Naive thymus-derived CD4-positive, alpha-beta T cell (primary cell): ENCODE measurements around the gene VDR. TPM values are rescaled to one million over a fixed set of nuclear protein-coding genes. Genes with fewer than 3 reads are reported as not detected.

ENCODE experiments used
- ATAC-seq: fragments of 150-1000 bp; cut with Tn5 transposase; 2 replicates; pipeline ENCODE4 v1.10.0; 2021; ENCODE audit warnings: mild to moderate bottlenecking, moderate library complexity
- CTCF ChIA-PET: fragments of 350-600 bp; sonication (Branson Sonifier 250); formaldehyde crosslinking; loops from one replicate; lab custom pipeline; 2021; ENCODE audit warnings: antibody characterized with exemption; lab: Charles Lee
- POLR2A ChIA-PET: fragments of 350-600 bp; sonication (Branson Sonifier 250); formaldehyde crosslinking; loops from one replicate; lab custom pipeline; 2021; ENCODE audit warnings: antibody characterized with exemption, inconsistent platforms; lab: Charles Lee
- DNase-seq, 9 donors: peaks; one replicate each; pipeline versions ENCODE4 v3.0.0 to v3.0.0-alpha.2; 2020 to 2022; ENCODE audit warnings: mixed read lengths in 1 of 9
- H3K27ac ChIP-seq: one replicate; pipeline ENCODE4 v1.7.0; 2013; ENCODE audit warnings: mild to moderate bottlenecking, low read depth, low read length, moderate library complexity
- H3K27me3 ChIP-seq, 2 donors: one replicate each; pipeline ENCODE4 v1.7.0; 2013; ENCODE audit warnings: low read length in 2 of 2, mild to moderate bottlenecking in 2 of 2, moderate library complexity in 2 of 2; ENCODE audit not compliant: control insufficient read depth in 2 of 2, insufficient read depth in 2 of 2
- H3K36me3 ChIP-seq, 3 experiments: 1 replicate in 2 of 3; 2 replicates in 1 of 3; pipeline ENCODE4 v1.7.0; 2013; ENCODE audit warnings: low read length in 3 of 3, mild to moderate bottlenecking in 3 of 3, moderate library complexity in 1 of 3; ENCODE audit not compliant: insufficient read depth in 3 of 3, control insufficient read depth in 2 of 3
- H3K4me1 ChIP-seq, 2 donors: one replicate each; pipeline ENCODE4 v1.7.0; 2013; ENCODE audit warnings: low read length in 2 of 2, mild to moderate bottlenecking in 2 of 2, moderate library complexity in 1 of 2; ENCODE audit not compliant: control insufficient read depth in 2 of 2, insufficient read depth in 2 of 2
- H3K4me3 ChIP-seq: 2 replicates; pipeline ENCODE4 v1.7.0; 2013; ENCODE audit warnings: mild to moderate bottlenecking, low read length
- H3K9me3 ChIP-seq, 3 experiments: 1 replicate in 2 of 3; 2 replicates in 1 of 3; pipeline ENCODE4 v1.7.0; 2013; ENCODE audit warnings: low read length in 3 of 3; ENCODE audit not compliant: control insufficient read depth in 2 of 3
- H3K27ac Mint-ChIP-seq, 9 donors: one replicate each; pipeline ENCODE4 v1.8.0; 2020 to 2022; ENCODE audit warnings: mixed read lengths in 9 of 9, mild to moderate bottlenecking in 8 of 9, moderate library complexity in 5 of 9, inconsistent platforms in 2 of 9
- H3K27me3 Mint-ChIP-seq, 5 donors: one replicate each; pipeline ENCODE4 v1.8.0; 2021 to 2022; ENCODE audit warnings: mixed read lengths in 5 of 5, mild to moderate bottlenecking in 1 of 5
- H3K36me3 Mint-ChIP-seq, 5 donors: one replicate each; pipeline ENCODE4 v1.8.0; 2020 to 2022; ENCODE audit warnings: mixed read lengths in 5 of 5, mild to moderate bottlenecking in 3 of 5, inconsistent platforms in 1 of 5
- H3K4me1 Mint-ChIP-seq, 7 donors: one replicate each; pipeline ENCODE4 v1.8.0; 2020 to 2022; ENCODE audit warnings: mixed read lengths in 7 of 7, mild to moderate bottlenecking in 3 of 7, inconsistent platforms in 1 of 7
- H3K4me3 Mint-ChIP-seq, 10 donors: one replicate each; pipeline ENCODE4 v1.8.0; 2020 to 2022; ENCODE audit warnings: mild to moderate bottlenecking in 10 of 10, mixed read lengths in 10 of 10, moderate library complexity in 6 of 10, inconsistent platforms in 2 of 10
- H3K9me3 Mint-ChIP-seq, 11 donors: one replicate each; pipeline ENCODE4 v1.8.0; 2020 to 2022; ENCODE audit warnings: mixed read lengths in 11 of 11, mild to moderate bottlenecking in 4 of 11, inconsistent platforms in 1 of 11, moderate library complexity in 1 of 11
- intact Hi-C, 2 donors: fragments of 100-400 bp; cut with micrococcal nuclease; formaldehyde crosslinking; loops; one replicate each; pipeline ENCODE4 v1.15.1; 2023
- polyA plus RNA-seq, 2 donors: library from polyadenylated mRNA; unstranded; fragments of 300-500 nt; fragmentation: Illumina TruSeq; gene quantifications; one replicate each; pipeline ENCODE4 v1.2.3, GENCODE V29; 2021
- total RNA-seq, 6 experiments: library from RNA in 5 of 6; stranded (reverse) in 5 of 6; gene quantifications; 1 replicate in 5 of 6; 2 replicates in 1 of 6; pipeline ENCODE4 v1.2.3 and lab custom pipeline; 2021 to 2026

VDR gene
- total and polyA plus RNA-seq, 7 experiments from 2014 or later = 0.11 to 82.6 (median 2.5) TPM

DNA sequence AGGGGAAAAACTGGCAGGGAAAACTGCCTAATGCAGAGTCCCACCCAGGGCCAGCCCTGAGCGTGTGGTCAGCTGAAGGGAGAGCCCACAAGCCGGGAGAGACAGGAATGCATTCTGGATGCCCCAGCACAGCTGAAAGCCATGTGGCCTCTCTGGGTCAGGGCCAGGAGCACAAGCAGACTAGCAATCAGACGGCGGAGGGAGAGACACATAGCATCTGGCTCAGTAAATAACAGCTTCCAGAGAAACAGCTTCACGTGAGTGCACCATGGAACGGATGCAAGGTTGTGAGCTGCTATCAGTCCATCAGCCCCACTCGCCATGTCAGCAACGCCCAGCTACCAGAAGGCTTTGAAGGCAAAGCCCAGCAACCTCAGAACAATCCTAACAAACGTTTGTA is 30.4 kb upstream of the VDR start:
- H3K27ac ChIP-seq = no peak overlapping the region
- ChIA-PET CTCF (interaction anchor here (0.6 kb wide), 1 partner anchor 683 kb away, joined by 3 read pairs; no protein-coding TSS in a partner anchor), POLR2A (no interaction called here)
- H3K27me3 ChIP-seq = no peaks in the 10 kb centered on the region
- no peaks in the 10 kb centered on the region for H3K4me1 ChIP-seq
- ATAC-seq (no peak), DNase-seq (peak in 1 of 9 donors; percentile 8)
- Mint-ChIP-seq H3K27ac (no peak overlapping the region), H3K36me3 (no peaks in the 10 kb centered on the region), H3K4me1 (peaks cover 0 to 3% (median 0%) of the 10 kb centered on the region in 7 donors), H3K9me3 (no peaks in the 10 kb centered on the region), H3K27me3 (peaks cover 0 to 20% (median 4%) of the 10 kb centered on the region in 5 donors), H3K4me3 (no peak overlapping the region)
- no peak overlapping the region for H3K4me3 ChIP-seq
- no peaks in the 10 kb centered on the region for H3K36me3 ChIP-seq
- intact Hi-C loops = no loop called here
- no peaks in the 10 kb centered on the region for H3K9me3 ChIP-seq

DNA sequence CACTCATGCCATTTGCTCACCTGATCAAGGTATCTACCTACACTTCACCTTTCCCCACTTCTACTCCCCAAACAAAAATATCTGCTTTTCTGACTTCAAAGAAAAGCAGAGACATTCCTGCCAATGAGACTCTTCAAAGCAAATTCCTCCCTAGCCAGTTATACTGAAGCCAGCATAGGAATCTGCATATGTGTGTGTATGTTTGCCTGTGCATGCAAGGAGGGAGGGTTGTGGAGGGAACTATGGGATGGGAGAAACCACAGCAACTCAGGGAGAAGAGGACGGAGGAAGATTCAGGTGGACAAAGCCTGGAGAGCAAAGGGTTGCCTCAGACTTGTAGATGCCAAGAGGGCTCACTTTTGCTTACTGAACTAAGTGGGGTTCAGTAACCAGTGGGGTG is 26.4 kb upstream of the VDR start:
- intact Hi-C loops = no loop called here
- CTCF ChIA-PET = no interaction called here
- ATAC-seq (no peak), DNase-seq (no peak)
- Histone ChIP-seq H3K4me1 (no peaks in the 10 kb centered on the region), H3K4me3 (no peak overlapping the region), H3K27me3 (no peaks in the 10 kb centered on the region), H3K27ac (no peak overlapping the region), H3K9me3 (no peaks in the 10 kb centered on the region), H3K36me3 (no peaks in the 10 kb centered on the region)
- Mint-ChIP-seq H3K27ac (no peak overlapping the region), H3K9me3 (no peaks in the 10 kb centered on the region), H3K4me3 (no peak overlapping the region), H3K27me3 (peaks cover 0 to 28% (median 0%) of the 10 kb centered on the region in 5 donors), H3K4me1 (peaks cover 0 to 1% (median 0%) of the 10 kb centered on the region in 7 donors), H3K36me3 (no peaks in the 10 kb centered on the region)
- POLR2A ChIA-PET = no interaction called here

DNA sequence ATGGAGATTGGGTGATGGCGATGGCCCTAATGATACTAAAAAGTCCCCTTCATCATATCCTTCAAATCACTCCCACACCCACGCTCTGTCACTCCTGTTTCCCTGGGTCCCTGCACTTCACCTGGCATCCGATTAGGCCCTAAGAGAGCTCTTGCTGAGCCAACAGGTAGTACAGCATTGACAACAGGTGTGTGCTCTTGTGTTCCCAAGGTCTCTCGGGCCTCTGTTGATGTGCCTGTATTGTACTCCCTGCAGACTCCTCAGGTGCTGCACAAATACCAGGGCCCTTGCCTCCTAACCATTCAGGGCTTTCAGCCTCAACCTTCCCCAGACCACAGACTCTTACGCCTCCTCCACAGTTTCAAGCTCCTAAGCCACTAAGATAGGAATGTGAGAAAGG is 25.8 kb upstream of the VDR start:
- no peak overlapping the region for H3K4me3 Mint-ChIP-seq
- Histone ChIP-seq H3K4me1 (no peaks in the 10 kb centered on the region), H3K27me3 (no peaks in the 10 kb centered on the region), H3K4me3 (no peak overlapping the region), H3K9me3 (no peaks in the 10 kb centered on the region), H3K36me3 (no peaks in the 10 kb centered on the region), H3K27ac (no peak overlapping the region)
- DNase-seq (peak in 1 of 9 donors; percentile 9), ATAC-seq (no peak)
- intact Hi-C loops = no loop called here
- no peaks in the 10 kb centered on the region for H3K36me3 Mint-ChIP-seq
- ChIA-PET POLR2A (no interaction called here), CTCF (no interaction called here)
- no peaks in the 10 kb centered on the region for H3K9me3 Mint-ChIP-seq
- H3K27me3 Mint-ChIP-seq = peaks cover 0 to 28% (median 0%) of the 10 kb centered on the region in 5 donors
- H3K4me1 Mint-ChIP-seq = peaks cover 0 to 1% (median 0%) of the 10 kb centered on the region in 7 donors
- no peak overlapping the region for H3K27ac Mint-ChIP-seq

DNA sequence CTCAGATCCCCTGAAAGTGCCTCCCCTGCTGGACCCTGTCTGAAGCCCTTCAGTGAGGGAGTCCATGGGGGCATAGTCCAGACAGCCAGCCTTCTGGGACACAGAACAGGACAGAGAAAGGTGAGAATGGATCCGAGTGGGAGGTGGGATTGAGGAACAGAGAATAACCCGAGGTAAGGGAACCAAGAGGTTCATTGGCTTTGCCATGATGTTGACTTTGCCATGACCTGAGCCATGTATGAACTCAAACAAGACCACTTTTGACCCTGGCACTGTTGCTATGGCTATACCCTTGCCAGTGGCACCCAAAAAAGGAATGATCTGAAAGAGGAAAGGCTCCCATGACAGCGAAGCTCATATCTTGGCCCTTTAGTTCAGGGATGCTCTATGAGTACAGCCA is 22.6 kb upstream of the VDR start:
- Histone ChIP-seq H3K4me1 (no peaks in the 10 kb centered on the region), H3K36me3 (no peaks in the 10 kb centered on the region), H3K27me3 (no peaks in the 10 kb centered on the region), H3K9me3 (no peaks in the 10 kb centered on the region), H3K27ac (no peak overlapping the region), H3K4me3 (no peak overlapping the region)
- ChIA-PET POLR2A (no interaction called here), CTCF (interaction anchor here (0.9 kb wide), 1 partner anchor 10 kb away, joined by 3 read pairs; no protein-coding TSS in a partner anchor)
- Mint-ChIP-seq H3K4me1 (peaks cover 0 to 1% (median 0%) of the 10 kb centered on the region in 7 donors), H3K27ac (no peak overlapping the region), H3K4me3 (no peak overlapping the region), H3K27me3 (peaks cover 0 to 40% (median 13%) of the 10 kb centered on the region in 5 donors), H3K9me3 (no peaks in the 10 kb centered on the region), H3K36me3 (no peaks in the 10 kb centered on the region)
- intact Hi-C loops = no loop called here
- no peak for ATAC-seq
- DNase-seq = peak in 1 of 9 donors; percentile 9

DNA sequence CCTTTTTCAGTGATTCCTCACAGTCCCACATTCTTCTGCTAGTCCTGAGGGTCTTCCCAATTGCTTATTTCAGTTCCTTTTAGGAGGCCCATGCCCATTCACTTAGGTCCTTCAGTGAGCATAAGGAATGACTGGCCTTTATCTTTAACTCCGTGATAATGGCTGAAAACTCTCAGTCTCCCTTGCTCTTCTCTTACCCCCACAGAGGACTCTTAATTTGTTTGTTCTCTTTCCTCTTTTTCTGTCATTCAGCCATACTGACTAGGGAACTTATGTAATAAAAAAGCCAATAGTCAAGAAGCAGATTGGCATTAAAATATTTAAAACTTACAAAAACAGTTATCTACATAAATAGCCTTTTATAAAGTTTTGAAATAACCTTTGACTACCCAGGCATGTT is 17.1 kb upstream of the VDR start:
- Mint-ChIP-seq H3K9me3 (no peaks in the 10 kb centered on the region), H3K36me3 (no peaks in the 10 kb centered on the region), H3K4me3 (no peak overlapping the region), H3K27ac (no peak overlapping the region), H3K4me1 (no peaks in the 10 kb centered on the region), H3K27me3 (peaks cover 0 to 47% (median 13%) of the 10 kb centered on the region in 5 donors)
- Histone ChIP-seq H3K27me3 (no peaks in the 10 kb centered on the region), H3K4me3 (no peak overlapping the region), H3K36me3 (no peaks in the 10 kb centered on the region), H3K4me1 (no peaks in the 10 kb centered on the region), H3K9me3 (no peaks in the 10 kb centered on the region), H3K27ac (no peak overlapping the region)
- ChIA-PET POLR2A (no interaction called here), CTCF (no interaction called here)
- intact Hi-C loops = no loop called here
- ATAC-seq (no peak), DNase-seq (no peak)

DNA sequence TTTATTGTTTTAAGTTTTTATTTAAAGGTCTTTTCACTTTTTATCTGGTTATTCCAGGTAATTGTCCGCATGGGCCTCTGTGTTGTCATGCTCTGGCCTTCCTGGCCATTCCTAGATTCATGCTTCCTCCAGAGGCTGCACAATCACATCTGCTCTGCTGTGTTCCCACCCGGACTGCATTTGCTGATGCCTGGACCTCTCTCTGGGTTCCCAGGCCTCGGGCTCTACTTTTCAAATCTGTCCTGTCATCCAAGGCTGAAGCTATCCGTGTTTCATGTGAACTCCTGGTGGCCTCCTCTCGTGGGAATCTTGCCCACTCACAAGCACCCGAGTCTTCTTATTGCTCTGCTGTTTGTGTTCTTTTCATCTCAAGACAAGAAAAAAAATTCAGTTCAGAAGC is 16.1 kb upstream of the VDR start:
- Histone ChIP-seq H3K27me3 (no peaks in the 10 kb centered on the region), H3K27ac (no peak overlapping the region), H3K4me1 (no peaks in the 10 kb centered on the region), H3K36me3 (no peaks in the 10 kb centered on the region), H3K4me3 (no peak overlapping the region), H3K9me3 (no peaks in the 10 kb centered on the region)
- ATAC-seq (no peak), DNase-seq (peak in 1 of 9 donors; percentile 11)
- Mint-ChIP-seq H3K9me3 (no peaks in the 10 kb centered on the region), H3K4me1 (no peaks in the 10 kb centered on the region), H3K4me3 (no peak overlapping the region), H3K36me3 (no peaks in the 10 kb centered on the region), H3K27ac (no peak overlapping the region), H3K27me3 (peaks cover 0 to 56% (median 13%) of the 10 kb centered on the region in 5 donors)
- POLR2A ChIA-PET = interaction anchor here (0.6 kb wide), 1 partner anchor 187 kb away, joined by 3 read pairs; no protein-coding TSS in a partner anchor
- CTCF ChIA-PET = no interaction called here
- intact Hi-C loops = no loop called here

DNA sequence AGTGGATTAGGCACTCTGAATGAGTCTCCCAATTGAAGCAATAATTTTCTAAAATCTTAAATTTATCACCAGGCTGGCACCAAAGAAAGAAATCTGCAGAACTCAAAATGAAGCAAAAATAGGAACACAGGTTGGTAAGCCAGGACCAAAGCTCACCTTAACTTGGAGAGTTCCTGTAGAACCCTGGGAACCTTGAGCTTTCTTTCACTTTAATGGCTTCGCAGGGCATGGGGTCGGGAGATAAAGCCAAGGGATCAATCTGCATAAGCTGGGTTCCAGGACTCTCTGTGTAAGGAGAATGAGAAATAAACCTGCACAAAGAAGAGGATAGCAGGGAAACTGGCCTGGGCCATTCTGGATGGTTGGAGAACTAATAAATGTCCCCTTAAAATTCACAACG is 8.3 kb upstream of the VDR start:
- Mint-ChIP-seq H3K36me3 (peaks cover 0 to 2% (median 0%) of the 10 kb centered on the region in 5 donors), H3K4me1 (no peaks in the 10 kb centered on the region), H3K4me3 (no peak overlapping the region), H3K9me3 (peaks cover 0 to 6% (median 1%) of the 10 kb centered on the region in 11 donors), H3K27ac (no peak overlapping the region), H3K27me3 (peaks cover 0 to 61% (median 6%) of the 10 kb centered on the region in 5 donors)
- Histone ChIP-seq H3K9me3 (no peaks in the 10 kb centered on the region), H3K36me3 (no peaks in the 10 kb centered on the region), H3K4me3 (no peak overlapping the region), H3K27me3 (no peaks in the 10 kb centered on the region), H3K4me1 (no peaks in the 10 kb centered on the region), H3K27ac (no peak overlapping the region)
- intact Hi-C loops = no loop called here
- DNase-seq = no peak
- CTCF ChIA-PET = interaction anchor here (0.6 to 1.0 kb wide), 2 partner anchors 8 to 76 kb away, joined by 3 read pairs; partner anchors contain the start of gene VDR
- no peak for ATAC-seq
- POLR2A ChIA-PET = no interaction called here
